ENCODE measurements around the gene GREM1.

Gene GREM1

DNA sequence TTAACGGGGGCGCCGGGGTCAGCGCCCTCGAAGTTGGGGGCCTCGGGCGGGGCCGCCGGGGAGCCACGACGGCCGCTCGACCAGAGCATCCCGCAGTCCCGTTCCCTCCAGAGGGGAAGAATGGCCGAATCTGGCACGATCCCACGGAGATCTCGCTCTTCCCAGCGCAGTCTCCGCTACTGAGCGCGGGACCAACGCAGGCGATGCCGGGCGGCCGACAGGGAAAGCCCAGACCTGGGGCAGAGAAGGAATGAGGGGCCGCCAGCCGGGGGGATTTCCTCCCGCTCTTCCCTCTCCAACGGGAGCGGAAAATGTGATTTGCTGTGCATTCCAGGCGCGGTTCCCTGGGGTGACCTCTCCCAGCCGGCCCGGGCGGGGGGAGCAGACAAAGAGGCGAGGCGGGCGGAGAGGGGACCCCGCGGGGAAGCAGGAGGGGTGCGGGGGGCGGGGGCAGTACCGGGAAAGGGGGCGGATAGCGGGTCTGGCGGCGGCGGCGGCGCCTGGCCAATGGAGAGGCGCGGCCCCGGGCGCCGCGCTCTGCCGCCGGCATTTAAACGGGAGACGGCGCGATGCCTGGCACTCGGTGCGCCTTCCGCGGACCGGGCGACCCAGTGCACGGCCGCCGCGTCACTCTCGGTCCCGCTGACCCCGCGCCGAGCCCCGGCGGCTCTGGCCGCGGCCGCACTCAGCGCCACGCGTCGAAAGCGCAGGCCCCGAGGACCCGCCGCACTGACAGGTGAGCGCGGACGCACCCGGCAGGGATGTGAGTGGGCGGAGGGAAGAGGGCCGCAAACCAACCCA, at the start of gene GREM1:
GREM1 (plus strand) TSS at position 579 of the 801 bp plus-strand sequence. CDS start 12,687 bp downstream, outside the sequence.
- DNase-seq, result no peak

DNA sequence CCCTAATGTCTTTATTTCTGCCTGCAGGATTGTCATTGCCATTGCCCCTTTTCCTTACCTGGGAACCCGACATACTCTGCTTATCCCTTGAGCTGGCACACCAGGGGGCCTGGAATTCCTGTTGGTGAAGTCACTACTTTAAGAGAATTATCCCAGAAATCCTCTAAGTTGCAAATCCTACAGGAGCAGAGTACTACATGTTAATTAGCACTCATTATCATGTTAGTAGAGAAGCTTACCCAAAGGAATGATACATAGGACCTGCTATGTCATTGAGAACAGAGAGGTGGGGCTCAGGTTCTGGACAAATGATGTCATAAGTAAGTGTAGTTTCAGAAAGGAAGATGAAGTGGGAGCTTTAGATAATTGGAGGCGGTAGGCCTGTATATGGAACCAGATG, 48.9 kb upstream of the GREM1 start:
- no peak for DNase-seq

DNA sequence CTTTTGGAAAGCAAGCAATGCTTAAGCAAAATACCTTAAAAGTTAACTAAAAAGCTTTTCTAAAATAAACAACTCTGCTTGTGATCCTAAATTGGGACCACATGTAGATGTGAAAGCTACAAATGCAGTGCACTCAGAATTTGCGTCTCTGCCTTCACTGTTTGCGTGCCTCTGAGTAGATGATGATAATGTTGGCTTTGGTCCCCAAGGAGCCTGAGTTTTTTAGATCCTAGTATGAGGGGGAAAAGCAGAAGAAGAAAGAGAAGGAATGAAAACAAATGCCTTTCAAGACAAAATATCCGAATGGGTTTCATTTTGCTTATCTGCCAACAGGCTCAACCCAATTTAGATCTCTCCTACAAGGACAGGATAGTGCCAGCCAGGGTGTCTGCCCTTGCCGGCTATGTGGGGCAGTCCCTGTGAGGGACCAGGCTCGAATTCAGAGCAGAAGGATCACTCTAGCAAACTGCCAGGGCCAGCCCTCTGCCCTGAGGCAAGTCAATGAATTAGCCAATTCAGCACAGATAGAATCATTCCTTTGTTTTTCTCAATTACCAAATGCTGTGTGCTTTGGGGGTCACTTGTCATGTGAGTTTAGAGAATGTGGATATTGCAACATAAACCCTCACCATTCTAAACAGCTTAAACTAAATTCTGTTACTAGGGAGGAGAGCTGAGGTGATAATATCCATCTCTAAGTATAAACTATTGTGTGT, 47.8 kb upstream of the GREM1 start:
- DNase-seq, result no peak

DNA sequence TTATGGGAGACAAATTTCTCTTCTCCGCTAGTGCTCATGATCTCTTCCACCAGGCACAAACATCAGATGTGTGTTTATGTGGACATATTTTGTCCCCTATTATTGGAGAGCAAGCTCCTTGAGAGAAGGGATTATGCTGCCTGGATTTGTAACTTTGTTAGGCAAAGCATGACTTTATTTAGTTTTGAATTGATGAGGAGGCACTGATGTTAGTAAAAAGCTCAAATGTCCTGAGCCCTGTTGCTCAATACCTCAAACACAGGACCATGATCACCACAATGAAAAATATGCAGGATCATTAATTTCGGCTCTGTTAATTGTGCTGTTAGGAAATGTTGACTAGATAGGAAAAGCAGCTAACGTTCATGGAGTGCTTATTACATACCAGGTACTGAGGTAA, 47.2 kb upstream of the GREM1 start:
- DNase-seq, result no peak

DNA sequence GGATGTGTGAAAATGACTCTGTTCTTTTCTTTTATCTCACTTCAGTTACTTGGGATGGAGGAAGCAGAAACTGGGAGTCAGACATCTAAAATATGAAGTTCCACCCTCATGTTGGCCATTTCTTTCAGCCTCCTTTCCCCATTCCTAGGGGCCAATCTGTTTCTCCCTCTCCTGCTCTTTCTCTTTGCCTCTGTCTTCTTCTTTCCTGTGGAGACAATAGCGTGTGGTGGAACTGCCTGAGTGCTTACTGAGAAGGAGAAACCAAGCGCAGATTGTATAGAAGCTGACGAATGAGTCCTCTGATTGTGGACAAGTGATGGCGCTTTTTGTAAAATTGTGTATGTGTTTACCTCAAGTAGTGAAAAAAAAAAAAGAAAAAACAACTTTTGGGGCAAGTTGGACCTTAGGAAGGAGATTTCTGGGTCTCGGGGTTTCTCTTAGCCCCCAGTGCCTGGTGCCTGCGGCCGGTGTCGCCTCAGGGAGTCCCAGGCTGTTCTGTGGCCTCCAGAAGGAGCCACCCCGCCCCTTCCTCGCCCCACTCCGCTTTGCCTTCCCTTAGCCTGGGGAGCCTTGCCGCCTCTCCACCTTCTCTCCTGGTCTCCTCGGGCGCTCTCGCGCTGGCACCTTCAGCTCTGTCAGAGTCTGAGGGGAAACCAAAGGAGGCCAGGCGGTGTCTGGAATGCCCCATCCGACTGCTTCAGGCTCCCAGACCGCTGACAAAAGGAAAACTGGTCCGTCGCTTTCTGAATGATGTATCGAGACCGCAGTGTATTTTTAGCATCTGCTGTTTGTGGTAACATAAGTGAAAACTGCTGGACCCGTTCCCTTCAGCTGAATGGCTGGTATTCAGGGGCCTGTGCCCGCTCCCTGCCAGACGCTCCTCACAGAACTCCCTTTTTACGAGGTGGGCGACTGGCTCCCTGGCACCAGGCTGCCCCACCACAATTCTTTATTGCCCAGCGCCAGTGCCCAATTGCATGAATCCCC, 46.2 kb upstream of the GREM1 start:
- DNase-seq, result no peak

DNA sequence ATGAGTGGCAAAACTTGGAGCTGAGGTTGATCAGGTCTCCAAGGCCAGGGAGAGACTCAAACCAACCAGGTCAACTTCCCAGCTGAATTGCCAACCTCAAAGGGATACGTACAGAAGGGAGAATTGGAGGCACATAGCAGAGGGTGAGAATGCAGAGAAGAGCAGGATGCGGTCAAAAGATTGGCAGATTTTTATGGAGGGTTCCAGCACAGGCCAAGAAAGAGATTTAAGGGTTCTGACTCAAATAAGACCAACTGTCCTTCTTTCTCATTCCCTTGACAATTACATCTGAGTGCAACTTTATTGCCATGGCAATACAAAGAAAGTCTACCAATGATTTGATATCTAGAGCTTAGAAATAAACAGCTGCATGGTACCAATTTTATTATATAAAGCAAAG, 43.1 kb upstream of the GREM1 start:
- DNase-seq, result peak; percentile 1

DNA sequence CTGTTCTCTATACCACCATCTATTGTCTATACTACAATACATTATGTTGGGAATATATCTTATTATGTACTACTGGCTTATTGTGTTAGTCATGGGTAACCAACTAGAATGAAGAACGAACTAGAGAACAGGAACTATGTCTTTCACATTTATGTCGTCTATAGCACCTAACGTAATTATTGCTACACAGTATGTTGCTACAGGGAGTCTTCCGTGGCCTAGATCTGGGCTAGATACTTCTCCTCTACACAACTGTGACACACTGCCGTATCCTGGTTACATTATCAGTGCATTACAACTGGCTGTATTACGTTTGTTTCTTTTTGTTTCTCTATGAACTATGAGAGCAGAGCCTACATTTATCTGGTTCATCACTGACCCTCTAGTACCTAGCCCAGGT, 42.3 kb upstream of the GREM1 start:
- no peak for DNase-seq

DNA sequence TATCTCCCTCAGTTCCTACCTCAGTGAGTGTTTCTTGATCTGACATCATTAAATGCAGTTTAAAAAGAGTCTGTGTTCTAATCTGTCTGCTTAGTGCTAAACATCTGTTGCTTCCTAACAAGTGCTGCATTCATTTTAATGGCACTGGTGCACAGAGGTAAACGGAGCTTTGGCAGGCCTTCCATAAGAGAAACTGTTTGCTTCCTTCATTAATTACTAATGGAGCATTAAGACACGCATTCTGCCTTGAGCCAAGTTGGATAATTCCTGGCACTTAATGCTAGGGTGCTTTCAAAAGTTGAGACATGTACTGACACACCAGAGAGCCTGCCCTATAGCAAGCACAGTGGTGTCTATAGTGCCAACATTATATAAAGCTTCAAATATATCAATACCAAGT, 41.6 kb upstream of the GREM1 start:
- no peak for DNase-seq

DNA sequence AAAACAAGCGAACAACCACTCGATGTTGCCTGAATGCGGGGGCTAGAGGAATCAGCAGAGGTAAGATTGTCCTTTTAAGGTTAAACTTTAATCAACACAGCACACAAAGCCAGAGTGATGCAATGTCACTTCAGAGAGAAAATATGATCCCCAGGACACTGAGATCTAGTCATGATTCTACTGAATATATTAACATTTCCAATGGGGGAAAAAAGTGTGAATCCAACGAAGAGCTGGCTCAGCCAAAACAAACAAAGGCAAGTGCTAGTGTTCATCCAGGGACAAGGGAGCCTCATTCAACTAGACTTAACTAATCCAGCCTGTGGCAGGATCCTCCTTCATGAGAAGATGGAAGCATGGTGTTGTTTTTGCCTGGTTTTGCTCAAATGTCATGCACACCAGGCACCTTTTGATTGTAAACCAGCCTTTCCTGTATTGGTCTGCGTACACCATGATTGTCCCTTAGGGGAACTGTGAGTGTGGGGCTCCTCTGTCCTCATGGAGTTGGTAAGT, 40.5 kb upstream of the GREM1 start:
- DNase-seq, result no peak

DNA sequence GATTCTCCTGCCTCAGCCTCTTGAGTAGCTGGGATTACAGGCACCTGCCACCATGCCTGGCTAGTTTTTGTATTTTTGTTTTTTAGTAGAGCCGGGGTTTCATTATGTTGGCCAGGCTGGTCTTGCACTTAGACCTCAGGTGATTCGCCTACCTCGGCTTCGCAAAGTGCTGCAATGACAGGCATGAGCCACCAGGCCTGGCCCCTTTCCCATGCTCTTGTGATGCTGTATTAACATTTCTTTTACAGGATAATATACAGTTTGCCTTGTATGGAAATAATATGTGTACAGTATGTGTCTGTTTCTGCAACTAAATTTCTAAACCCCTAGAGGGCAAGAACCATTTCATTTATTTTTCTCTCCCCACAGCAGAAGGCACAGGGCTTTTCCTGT, 38.5 kb upstream of the GREM1 start:
- DNase-seq, result no peak

DNA sequence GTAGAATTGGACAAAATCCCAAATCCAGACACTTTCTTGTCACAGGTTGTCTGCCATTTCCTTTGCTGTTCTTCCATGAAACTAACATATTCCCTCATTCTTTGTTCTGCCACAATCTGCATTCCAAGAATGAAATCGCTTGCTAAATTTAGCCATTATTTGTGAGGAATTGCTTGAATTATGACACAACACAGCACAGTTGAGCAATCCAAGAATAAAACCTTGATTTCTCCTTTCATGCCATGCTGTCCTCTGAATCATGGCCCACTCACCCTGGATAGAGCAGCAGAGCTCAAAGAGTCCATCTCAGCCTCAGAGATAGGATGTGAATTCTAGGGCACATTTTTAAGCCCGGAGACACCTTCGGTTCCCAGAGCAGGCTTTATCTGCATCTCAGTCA, 35.2 kb upstream of the GREM1 start:
- DNase-seq, result no peak

DNA sequence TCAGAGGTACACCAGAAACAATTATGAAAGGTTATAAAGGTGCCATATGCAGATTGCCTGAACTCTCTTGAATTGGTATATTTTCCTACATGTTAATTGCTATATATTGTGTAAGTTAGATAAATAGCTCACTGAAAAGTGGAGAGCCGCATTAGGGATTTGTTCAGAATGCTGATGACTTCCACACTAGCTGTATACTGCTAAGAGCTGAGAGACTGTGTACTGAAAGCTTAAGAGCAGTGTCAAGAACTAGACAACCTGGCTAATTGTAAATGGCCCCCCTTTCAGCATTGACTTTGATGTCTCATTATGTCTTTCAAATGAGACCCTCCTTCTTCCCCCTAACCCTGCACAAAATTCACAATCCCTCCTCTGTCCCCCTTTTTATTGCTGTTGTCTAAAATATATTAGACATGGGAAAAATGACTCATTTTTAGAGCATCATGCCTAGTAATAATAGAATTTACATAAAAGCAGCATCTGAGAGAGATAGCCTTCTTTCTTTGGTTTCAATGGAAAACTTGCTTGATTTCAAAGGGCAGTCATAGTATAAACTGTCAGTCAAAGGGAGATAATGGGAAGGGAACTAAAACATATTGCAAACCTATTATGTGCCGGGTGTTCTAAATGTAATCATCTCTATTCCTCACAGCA, 34.7 kb upstream of the GREM1 start:
- no peak for DNase-seq

DNA sequence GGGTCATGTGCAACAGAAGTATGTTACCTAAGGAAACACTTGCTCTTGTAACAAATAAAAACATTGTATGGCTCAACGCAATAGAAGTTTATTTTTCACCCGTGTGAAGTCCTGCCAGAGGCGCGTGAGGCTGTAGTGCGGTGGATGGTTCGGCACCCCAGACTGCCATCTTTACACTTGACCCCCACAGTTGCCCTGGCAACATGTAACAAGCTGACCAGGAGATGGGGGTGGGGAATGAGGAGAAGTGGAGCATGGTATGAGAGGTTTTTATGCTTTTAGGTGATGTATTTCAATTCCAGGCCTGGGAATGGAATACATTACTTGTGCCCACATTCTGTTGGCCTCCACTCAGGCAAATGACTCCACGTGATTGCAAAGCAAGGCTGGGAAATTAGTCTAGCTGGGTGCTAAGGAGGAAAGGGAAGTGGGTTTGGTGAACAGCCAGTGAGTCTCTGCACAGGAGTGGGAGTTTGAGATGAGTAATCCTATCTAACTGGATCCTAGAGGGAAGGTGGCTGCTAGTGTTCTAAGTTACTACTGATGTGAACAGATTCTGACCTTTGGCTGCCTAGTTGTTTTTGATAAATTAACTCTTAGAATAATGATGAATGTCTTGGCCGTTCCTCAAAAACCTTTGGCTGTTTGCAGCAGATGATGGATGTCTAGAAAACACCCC, 33.8 kb upstream of the GREM1 start:
- DNase-seq, result no peak

DNA sequence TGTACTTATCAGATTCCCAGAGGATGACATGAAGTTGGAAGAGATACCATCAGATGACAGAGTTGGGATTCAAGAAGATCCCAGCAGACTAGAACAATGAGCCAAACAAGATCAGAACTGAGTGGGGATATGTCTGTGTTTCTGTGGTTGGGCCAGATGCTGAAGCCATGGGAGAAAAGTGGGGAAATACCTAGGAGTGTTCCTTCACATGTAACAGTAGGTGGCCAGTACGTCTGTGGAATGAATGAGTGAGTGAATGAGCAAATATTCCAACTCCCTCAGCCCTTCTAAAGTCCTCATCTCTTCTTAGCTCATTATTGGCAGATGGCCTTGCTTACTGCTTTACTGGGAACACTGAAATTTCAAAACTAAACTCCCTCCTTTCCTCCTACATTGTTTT, 32.2 kb upstream of the GREM1 start:
- DNase-seq, result no peak

DNA sequence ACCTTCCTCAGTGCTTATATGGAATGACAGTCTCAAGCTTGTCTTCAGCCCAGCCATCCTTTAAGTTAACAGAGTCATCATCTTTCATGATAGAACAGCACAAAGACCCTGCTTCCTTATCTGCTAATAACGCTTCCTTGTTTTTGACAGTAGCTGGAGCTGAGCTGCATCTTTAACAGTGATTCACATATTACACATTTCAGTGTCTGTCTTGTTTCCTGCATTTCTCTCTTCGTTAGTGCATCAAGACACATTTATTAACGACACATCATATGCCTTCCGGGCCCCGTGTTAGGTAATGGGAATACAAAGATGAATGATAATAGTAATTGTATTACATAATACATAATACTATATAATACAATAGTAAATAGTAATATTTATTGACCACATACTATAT, 30.2 kb upstream of the GREM1 start:
- no peak for DNase-seq

DNA sequence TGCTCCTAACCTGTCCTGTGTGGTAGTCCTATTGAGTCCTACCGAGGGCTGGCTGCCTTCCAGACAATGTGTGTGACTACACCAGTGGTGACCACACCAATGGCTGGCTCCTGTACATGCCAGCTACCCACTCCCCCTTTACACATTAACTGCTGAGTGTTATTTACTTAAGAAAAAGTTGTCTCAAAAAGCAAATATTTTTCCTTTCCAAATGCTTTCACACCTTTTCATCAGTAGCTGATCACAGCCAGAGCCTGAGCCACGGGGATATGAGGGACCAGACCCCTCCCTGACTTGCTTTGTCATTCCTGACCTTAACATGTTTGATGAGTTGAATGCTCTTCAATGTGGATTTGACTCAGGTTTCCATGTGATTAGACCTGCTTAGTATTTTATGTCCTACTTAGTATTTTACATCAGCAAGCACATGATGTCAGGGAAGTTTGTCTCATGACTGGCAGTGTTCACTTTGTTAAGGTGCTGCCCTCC, 29.6 kb upstream of the GREM1 start:
- DNase-seq, result no peak

DNA sequence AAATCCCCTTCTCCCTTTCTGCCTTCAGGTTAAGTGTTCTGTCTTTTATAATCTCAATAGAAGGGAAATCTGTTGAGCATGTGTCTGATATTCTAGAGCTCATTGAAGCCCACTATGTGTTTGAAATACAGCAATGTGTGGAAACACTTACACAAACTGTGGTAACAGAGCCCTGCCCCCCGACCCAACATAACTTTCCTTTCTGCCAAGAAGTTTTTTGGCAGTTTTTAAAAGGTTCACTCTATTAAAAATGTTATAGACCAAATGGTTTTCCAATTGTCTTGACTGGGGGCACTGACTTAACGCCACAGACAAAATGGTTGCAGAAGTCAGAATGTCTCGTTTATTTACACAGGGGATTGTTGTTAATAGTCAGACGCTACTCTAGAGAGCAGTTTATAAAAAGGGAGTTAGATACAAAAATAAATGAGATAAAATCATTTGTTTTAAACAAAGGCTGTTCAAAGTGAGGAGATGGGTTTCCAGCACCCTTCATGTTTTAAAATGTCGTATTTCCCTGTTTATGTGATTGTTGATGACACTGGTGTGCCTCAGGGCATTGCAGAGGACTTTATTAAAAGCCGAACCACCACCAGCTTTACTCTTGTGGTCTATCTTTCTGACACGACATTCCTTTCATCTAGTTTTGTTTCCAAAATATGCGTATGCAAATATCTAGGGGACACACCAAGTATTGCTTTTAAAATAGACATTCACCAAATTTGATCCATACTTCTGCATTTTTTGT, 26.7 kb upstream of the GREM1 start:
- no peak for DNase-seq

DNA sequence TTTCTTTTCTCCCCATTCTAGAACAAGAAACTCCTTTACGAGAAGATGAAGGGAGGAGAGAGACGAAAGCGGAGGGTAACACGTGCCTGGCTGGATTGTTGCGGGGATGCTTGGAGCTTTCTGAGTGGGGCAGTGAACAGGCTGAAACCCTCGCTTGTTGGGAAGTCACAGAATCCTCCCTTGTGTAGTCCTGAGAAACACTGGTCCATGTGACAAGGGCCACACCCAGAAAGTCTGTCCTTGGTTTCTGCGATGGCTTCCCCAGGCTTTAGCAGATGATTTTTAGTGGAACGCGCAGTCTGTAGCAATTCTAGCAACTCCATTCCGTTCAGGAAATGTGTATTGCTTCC, 26.1 kb upstream of the GREM1 start:
- DNase-seq, result no peak

DNA sequence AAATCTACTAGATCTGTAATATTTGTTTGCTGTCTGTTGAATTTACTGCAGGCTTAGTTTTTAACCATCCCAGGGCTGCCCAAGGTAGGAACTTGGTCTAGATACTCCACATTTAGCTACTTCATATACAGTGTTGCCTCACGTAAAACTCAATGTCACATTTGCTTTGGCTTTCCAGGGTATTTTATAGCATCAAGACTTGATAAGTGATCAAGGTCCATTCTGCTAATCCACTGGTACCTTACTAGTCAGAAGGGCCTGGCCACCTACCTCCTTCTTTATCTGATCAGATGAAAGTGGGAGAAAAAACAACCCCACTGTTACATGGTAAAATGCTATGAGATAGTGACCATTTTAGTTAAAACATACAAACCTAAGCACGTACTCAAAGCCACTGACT, 25.5 kb upstream of the GREM1 start:
- no peak for DNase-seq

DNA sequence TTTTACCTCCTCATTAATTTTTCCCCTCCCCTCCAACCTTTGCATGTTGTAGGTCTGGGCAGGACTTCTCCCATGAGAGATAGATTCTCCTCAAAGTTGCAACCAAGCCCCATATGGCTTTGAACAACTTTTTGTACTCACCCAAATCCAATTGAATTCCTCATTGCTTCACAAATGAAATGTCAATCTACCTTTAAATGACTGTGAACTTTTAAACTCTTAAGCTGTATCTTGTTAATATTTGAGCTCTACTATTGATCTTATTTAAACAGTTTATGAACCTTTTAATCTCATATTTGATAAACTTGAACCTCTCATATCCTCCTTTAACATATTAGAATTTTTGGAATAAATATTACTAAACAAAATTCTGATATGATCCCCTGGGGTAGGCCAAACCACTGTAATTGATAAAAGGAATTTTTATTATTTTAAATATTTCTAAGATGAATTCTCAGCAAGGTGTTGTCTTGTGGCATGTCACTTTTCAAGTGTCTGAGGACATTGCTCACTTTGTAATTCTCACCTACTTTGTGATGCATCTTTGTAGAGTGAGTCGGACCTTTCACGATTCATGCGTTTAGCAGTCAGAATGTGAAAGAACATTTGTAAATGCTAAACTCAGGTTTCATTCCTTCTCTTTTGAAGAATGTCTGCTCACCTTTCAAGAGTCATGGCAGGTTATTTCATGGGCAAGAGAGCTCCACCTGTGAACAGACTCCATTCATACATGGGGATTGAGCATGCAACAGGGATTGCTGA, 23.4 kb upstream of the GREM1 start:
- DNase-seq, result no peak

Data from NCI-H2227 treated with DMSO at 0.1 percent for 48 hours (cell line).